ENCODE measurements around the gene NCSTN. TPM values are rescaled to one million over a fixed set of nuclear protein-coding genes. Genes with fewer than 3 reads are reported as not detected.

NCSTN gene
- total and polyA plus RNA-seq, 8 donors = 90.7 to 125 (median 115) TPM

- TF ChIP-seq, protein P1, sequence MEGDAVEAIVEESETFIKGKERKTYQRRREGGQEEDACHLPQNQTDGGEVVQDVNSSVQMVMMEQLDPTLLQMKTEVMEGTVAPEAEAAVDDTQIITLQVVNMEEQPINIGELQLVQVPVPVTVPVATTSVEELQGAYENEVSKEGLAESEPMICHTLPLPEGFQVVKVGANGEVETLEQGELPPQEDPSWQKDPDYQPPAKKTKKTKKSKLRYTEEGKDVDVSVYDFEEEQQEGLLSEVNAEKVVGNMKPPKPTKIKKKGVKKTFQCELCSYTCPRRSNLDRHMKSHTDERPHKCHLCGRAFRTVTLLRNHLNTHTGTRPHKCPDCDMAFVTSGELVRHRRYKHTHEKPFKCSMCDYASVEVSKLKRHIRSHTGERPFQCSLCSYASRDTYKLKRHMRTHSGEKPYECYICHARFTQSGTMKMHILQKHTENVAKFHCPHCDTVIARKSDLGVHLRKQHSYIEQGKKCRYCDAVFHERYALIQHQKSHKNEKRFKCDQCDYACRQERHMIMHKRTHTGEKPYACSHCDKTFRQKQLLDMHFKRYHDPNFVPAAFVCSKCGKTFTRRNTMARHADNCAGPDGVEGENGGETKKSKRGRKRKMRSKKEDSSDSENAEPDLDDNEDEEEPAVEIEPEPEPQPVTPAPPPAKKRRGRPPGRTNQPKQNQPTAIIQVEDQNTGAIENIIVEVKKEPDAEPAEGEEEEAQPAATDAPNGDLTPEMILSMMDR (IDR thresholded peaks at IDR 0.05) = no peak
- intact Hi-C loops (cut with DNase I) = no loop called here
- no peaks in the 10 kb centered on the region for H3K36me3 ChIP-seq
- ATAC-seq (no peak), DNase-seq (no peak)
- H3K27me3 ChIP-seq = peaks cover 0 to 9% of the 10 kb centered on the region in 2 donors
- peaks cover 0 to 9% of the 10 kb centered on the region in 2 donors for H3K4me1 ChIP-seq
- H3K9me3 ChIP-seq = no peaks in the 10 kb centered on the region
- H3K4me3 ChIP-seq = no peak overlapping the region
- H3K27ac ChIP-seq = no peak overlapping the region
Observed at GRCh38 chr1:160406131-160406968, 63.2 kb downstream of the NCSTN start.

- DNase-seq = no peak
- Histone ChIP-seq H3K4me3 (no peak overlapping the region), H3K27ac (no peak overlapping the region), H3K27me3 (no peaks in the 10 kb centered on the region), H3K9me3 (no peaks in the 10 kb centered on the region), H3K36me3 (no peaks in the 10 kb centered on the region), H3K4me1 (peaks cover 0 to 9% of the 10 kb centered on the region in 2 donors)
- no peak for ATAC-seq
- intact Hi-C loops (cut with DNase I) = no loop called here
- TF ChIP-seq, protein P1 (IDR thresholded peaks at IDR 0.05) = no peak
Observed at GRCh38 chr1:160407839-160408801, 64.9 kb downstream of the NCSTN start.

Other genes with a start within 250 kb of the NCSTN start
- 10 to 100 TPM; 27.5 to 38.3 TPM for gene IGSF8, start 244.8 kb upstream of the NCSTN start, total RNA-seq
- gene IGSF8, start 244.8 kb upstream of the NCSTN start, polyA plus RNA-seq (ENCODE audit: insufficient read length in 6 of 6) = 10 to 100 TPM; 28.3 to 33.7 (median 31.7) TPM
- 1 to 10 TPM; 2.8 to 5.0 TPM for gene ATP1A2, start 227.6 kb upstream of the NCSTN start, total RNA-seq
- gene ATP1A2, start 227.6 kb upstream of the NCSTN start, polyA plus RNA-seq (ENCODE audit: insufficient read length in 6 of 6) = 10 to 100 TPM in 4 of 6 donors, 1 to 10 TPM in 2; 7.7 to 15.9 (median 12.4) TPM
- gene ATP1A4, start 191.8 kb upstream of the NCSTN start, total RNA-seq = not detected
- gene ATP1A4, start 191.8 kb upstream of the NCSTN start, polyA plus RNA-seq (ENCODE audit: insufficient read length in 6 of 6) = under 1 TPM; 0.10 to 0.26 (median 0.17) TPM
- under 1 TPM; 0.17 to 0.29 TPM for gene CASQ1, start 152.8 kb upstream of the NCSTN start, total RNA-seq
- under 1 TPM in 5 of 6 donors, not detected in 1; 0.20 to 0.71 (median 0.41) TPM for gene CASQ1, start 152.8 kb upstream of the NCSTN start, polyA plus RNA-seq (ENCODE audit: insufficient read length in 6 of 6)
- gene PEA15, start 138.0 kb upstream of the NCSTN start, total RNA-seq = 100 to 1,000 TPM; 175 to 178 TPM
- 100 to 1,000 TPM; 131 to 149 (median 141) TPM for gene PEA15, start 138.0 kb upstream of the NCSTN start, polyA plus RNA-seq (ENCODE audit: insufficient read length in 6 of 6)
- gene DCAF8, start 80.8 kb upstream of the NCSTN start, total RNA-seq = 10 to 100 TPM; 93.9 to 99.3 TPM
- 100 to 1,000 TPM; 166 to 235 (median 207) TPM for gene DCAF8, start 80.8 kb upstream of the NCSTN start, polyA plus RNA-seq (ENCODE audit: insufficient read length in 6 of 6)
- gene PEX19, start 58.2 kb upstream of the NCSTN start, total RNA-seq = 10 to 100 TPM; 42.9 to 57.1 TPM
- gene PEX19, start 58.2 kb upstream of the NCSTN start, polyA plus RNA-seq (ENCODE audit: insufficient read length in 6 of 6) = 10 to 100 TPM; 67.0 to 76.0 (median 72.6) TPM
- 100 to 1,000 TPM; 174 to 181 TPM for gene COPA, start 133 bp upstream of the NCSTN start, total RNA-seq
- gene COPA, start 133 bp upstream of the NCSTN start, polyA plus RNA-seq (ENCODE audit: insufficient read length in 6 of 6) = 100 to 1,000 TPM; 149 to 182 (median 172) TPM
- gene NHLH1, start 23.7 kb downstream of the NCSTN start, total RNA-seq = under 1 TPM; 0.09 to 0.26 TPM
- under 1 TPM; 0.13 to 0.58 (median 0.23) TPM for gene NHLH1, start 23.7 kb downstream of the NCSTN start, polyA plus RNA-seq (ENCODE audit: insufficient read length in 6 of 6)
- gene VANGL2, start 57.2 kb downstream of the NCSTN start, total RNA-seq = 1 to 10 TPM; 2.7 to 5.5 TPM
- gene VANGL2, start 57.2 kb downstream of the NCSTN start, polyA plus RNA-seq (ENCODE audit: insufficient read length in 6 of 6) = 10 to 100 TPM; 35.6 to 42.7 (median 38.5) TPM
- gene SLAMF6, start 179.9 kb downstream of the NCSTN start, total RNA-seq = 1 to 10 TPM; 1.4 to 2.8 TPM
- under 1 TPM; 0.10 to 0.84 (median 0.43) TPM for gene SLAMF6, start 179.9 kb downstream of the NCSTN start, polyA plus RNA-seq (ENCODE audit: insufficient read length in 6 of 6)
- gene CD84, start 236.1 kb downstream of the NCSTN start, total RNA-seq = 10 to 100 TPM; 17.2 to 39.7 TPM
- 1 to 10 TPM; 1.6 to 2.6 (median 2.1) TPM for gene CD84, start 236.1 kb downstream of the NCSTN start, polyA plus RNA-seq (ENCODE audit: insufficient read length in 6 of 6)